HuH-7 (cell line): ENCODE results near the gene CREB3L2.
"Not testable (repeated sequence)": the region's sequence is repeated elsewhere in the genome, so short reads cannot be mapped to it uniquely, and the experiment has no call there.

Source experiments
- DNase-seq: peaks from one replicate; pipeline ENCODE4 v3.0.0; 2011; ENCODE audit warnings: low spot score

The CREB3L2 gene

GRCh38 chr7:138001529-138002095, at the start of gene CREB3L2:
Gene CREB3L2, minus strand, starts transcription at chr7:138002086. Its CDS starts 381 bp downstream, at chr7:138001705.
- no peak for DNase-seq

- DNase-seq: no peak
Measured at GRCh38 chr7:138049505-138050116, 47.7 kb upstream of the CREB3L2 start.

GRCh38 chr7:138047907-138048306, 46.0 kb upstream of the CREB3L2 start:
- DNase-seq: no peak

GRCh38 chr7:138044897-138045296, 43.0 kb upstream of the CREB3L2 start:
- DNase-seq: no peak

GRCh38 chr7:138040063-138040462, 38.2 kb upstream of the CREB3L2 start:
- DNase-seq: not testable (repeated sequence)

GRCh38 chr7:138036135-138036534, 34.2 kb upstream of the CREB3L2 start:
- no peak for DNase-seq

- no peak for DNase-seq
Measured at GRCh38 chr7:138033241-138033640, 31.4 kb upstream of the CREB3L2 start.

GRCh38 chr7:138032770-138033169, 30.9 kb upstream of the CREB3L2 start:
- DNase-seq: no peak

- no peak for DNase-seq
Measured at GRCh38 chr7:138032186-138032585, 30.3 kb upstream of the CREB3L2 start.

GRCh38 chr7:138030679-138031351, 28.9 kb upstream of the CREB3L2 start:
- DNase-seq: no peak

GRCh38 chr7:138029941-138030340, 28.1 kb upstream of the CREB3L2 start:
- no peak for DNase-seq

- no peak for DNase-seq
Measured at GRCh38 chr7:138029126-138029525, 27.2 kb upstream of the CREB3L2 start.

- no peak for DNase-seq
Measured at GRCh38 chr7:138027100-138027499, 25.2 kb upstream of the CREB3L2 start.

- DNase-seq: no peak
Measured at GRCh38 chr7:138025215-138026186, 23.6 kb upstream of the CREB3L2 start.

GRCh38 chr7:138024765-138025164, 22.9 kb upstream of the CREB3L2 start:
- no peak for DNase-seq

GRCh38 chr7:138024343-138024691, 22.4 kb upstream of the CREB3L2 start:
- no peak for DNase-seq

- DNase-seq: no peak
Measured at GRCh38 chr7:138023618-138024342, 21.9 kb upstream of the CREB3L2 start.

- no peak for DNase-seq
Measured at GRCh38 chr7:138021889-138022288, 20.0 kb upstream of the CREB3L2 start.

GRCh38 chr7:138017992-138018391, 16.1 kb upstream of the CREB3L2 start:
- DNase-seq: no peak

GRCh38 chr7:138015096-138015495, 13.2 kb upstream of the CREB3L2 start:
- no peak for DNase-seq

GRCh38 chr7:138014686-138015085, 12.8 kb upstream of the CREB3L2 start:
- DNase-seq: no peak

- DNase-seq: not testable (repeated sequence)
Measured at GRCh38 chr7:138014201-138014600, 12.3 kb upstream of the CREB3L2 start.
